ENCODE data around the gene LENEP. TPM values are rescaled to one million over a fixed set of nuclear protein-coding genes. Genes with fewer than 3 reads are reported as not detected.
A peak's percentile ranks its signal among the peaks of the same experiment; 100 is the strongest.
"Not testable (repeated sequence)": the region's sequence is repeated elsewhere in the genome, so short reads cannot be mapped to it uniquely, and the experiment has no call there.

The LENEP gene
- total RNA-seq, 2 donors from 2014 or later, result not detected

DNA sequence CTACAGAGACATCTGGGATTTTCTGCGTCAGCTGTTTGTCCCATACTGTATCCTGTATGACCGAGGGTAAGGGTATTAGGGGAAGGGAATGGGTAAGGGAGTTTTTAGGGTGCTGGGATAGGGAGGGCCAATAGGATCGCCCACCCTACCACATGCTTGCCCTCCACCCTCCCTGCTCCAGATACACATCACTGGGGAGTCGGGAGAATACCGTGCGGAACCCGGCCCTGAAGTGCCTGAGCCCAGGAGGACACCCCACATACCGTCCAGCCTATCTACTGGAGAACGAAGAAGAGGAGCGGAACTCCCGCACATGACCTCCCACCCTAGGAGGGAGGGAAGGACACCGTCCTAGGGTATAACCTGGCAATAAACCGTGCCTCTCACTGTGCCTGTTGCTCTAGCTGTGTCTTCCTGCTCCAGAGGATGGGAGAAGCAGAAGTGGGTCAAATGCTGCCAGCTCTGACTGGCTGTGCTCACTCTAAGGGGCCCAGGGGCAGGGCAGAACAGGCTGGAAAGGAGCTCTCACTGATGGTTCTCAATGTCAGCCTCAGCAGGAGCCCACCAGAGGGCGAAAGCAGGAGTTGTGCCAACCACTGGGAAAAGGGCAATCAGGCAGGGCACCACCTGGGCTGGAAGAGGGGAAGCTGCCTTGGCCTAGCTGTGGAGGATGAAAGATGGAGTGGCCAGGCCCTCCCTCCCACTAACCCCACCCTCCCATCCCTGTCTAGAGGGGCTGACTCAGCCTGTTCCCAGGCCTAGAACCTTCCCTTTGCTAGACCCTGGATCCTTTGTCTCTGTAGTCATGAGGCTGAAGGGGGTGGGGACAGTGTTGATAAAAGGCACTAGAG, 440 bp upstream of the LENEP start:
- Histone ChIP-seq H3K4me1 (peaks cover 17% of the 10 kb centered on the region), H3K36me3 (replicated peaks in 1 of 2; ENCODE audit: insufficient read depth in 1 of 2, low read depth in 2 of 2) (no peaks in the 10 kb centered on the region), H3K27me3 (no peaks in the 10 kb centered on the region), H3K4me3 (no peak overlapping the region), H3K9me3 (no peaks in the 10 kb centered on the region), H3K27ac (no peak overlapping the region)
- TF ChIP-seq, protein P1, sequence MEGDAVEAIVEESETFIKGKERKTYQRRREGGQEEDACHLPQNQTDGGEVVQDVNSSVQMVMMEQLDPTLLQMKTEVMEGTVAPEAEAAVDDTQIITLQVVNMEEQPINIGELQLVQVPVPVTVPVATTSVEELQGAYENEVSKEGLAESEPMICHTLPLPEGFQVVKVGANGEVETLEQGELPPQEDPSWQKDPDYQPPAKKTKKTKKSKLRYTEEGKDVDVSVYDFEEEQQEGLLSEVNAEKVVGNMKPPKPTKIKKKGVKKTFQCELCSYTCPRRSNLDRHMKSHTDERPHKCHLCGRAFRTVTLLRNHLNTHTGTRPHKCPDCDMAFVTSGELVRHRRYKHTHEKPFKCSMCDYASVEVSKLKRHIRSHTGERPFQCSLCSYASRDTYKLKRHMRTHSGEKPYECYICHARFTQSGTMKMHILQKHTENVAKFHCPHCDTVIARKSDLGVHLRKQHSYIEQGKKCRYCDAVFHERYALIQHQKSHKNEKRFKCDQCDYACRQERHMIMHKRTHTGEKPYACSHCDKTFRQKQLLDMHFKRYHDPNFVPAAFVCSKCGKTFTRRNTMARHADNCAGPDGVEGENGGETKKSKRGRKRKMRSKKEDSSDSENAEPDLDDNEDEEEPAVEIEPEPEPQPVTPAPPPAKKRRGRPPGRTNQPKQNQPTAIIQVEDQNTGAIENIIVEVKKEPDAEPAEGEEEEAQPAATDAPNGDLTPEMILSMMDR (IDR thresholded peaks at IDR 0.05), result peak in 1 of 7 experiments; percentile 20
- TF ChIP-seq POLR2A (IDR thresholded peaks at IDR 0.05), result no peak
- WGBS, 2 donors, result 73 to 78% methylated on average over 14 of the region's 14 CpGs
- DNase-seq (peak in 2 of 4 donors; percentile 13 to 24), ATAC-seq (no peak)
- intact Hi-C loops (cut with DNase I), result no loop called here

DNA sequence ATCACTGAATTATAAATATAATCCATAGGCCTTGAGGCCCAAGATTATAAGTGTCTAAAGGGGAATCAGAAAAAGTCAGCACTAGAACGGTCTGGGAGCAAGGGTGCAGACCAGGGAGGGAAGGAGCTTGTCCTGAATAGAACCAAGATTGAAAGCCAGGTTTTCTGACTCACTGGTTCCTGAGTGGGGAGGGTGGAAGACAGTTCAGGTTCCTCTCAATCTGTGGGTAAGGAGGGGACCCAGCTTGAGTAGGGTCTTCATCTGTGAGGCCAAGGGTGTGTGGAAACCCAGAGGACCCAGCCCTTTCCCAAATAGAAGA, 842 bp downstream of the LENEP start:
- Histone ChIP-seq H3K27me3 (no peaks in the 10 kb centered on the region), H3K4me1 (peaks cover 23% of the 10 kb centered on the region), H3K9me3 (no peaks in the 10 kb centered on the region), H3K27ac (peak overlapping the region in 1 of 4 donors; percentile 13), H3K4me3 (no peak overlapping the region), H3K36me3 (replicated peaks in 1 of 2; ENCODE audit: insufficient read depth in 1 of 2, low read depth in 2 of 2) (no peaks in the 10 kb centered on the region)
- TF ChIP-seq, protein P1 (IDR thresholded peaks at IDR 0.05), result no peak
- TF ChIP-seq POLR2A (IDR thresholded peaks at IDR 0.05), result no peak
- intact Hi-C loops (cut with DNase I), result no loop called here
- ATAC-seq (no peak), DNase-seq (no peak)
- 40 to 72% methylated on average over 1 of the region's 1 CpG for WGBS, 2 donors

DNA sequence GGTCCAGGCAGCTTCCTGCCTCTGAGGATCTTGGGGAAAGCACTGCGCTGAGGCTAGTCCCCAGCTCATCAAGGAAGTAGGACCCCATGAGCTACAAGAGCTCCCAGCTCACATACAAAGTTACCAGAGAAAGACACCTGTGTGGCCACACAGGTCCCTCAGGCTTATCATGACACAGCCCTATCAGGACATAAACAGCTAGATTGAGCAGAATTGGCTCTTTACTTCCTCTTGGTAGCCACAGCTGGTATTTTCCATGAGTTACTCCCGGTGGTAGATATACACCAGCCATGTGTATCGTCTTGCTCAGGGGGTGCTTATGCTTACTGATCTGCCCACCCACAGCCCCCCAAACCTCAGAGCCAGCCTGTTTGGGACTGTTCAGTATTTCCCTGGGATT, 1.2 kb downstream of the LENEP start:
- no peaks in the 10 kb centered on the region for H3K9me3 ChIP-seq
- no peak overlapping the region for H3K4me3 ChIP-seq
- WGBS, 2 donors, result 39 to 45% methylated on average over 3 of the region's 3 CpGs
- H3K4me1 ChIP-seq, result peaks cover 27% of the 10 kb centered on the region
- no peaks in the 10 kb centered on the region for H3K27me3 ChIP-seq
- ATAC-seq, result no peak
- no peaks in the 10 kb centered on the region for H3K36me3 ChIP-seq (replicated peaks in 1 of 2; ENCODE audit: insufficient read depth in 1 of 2, low read depth in 2 of 2)
- DNase-seq, result no peak
- intact Hi-C loops (cut with DNase I), result no loop called here
- peak overlapping the region in 2 of 4 donors; percentile 8 to 13 for H3K27ac ChIP-seq
- TF ChIP-seq, protein P1 (IDR thresholded peaks at IDR 0.05), result no peak
- TF ChIP-seq POLR2A (IDR thresholded peaks at IDR 0.05), result no peak

DNA sequence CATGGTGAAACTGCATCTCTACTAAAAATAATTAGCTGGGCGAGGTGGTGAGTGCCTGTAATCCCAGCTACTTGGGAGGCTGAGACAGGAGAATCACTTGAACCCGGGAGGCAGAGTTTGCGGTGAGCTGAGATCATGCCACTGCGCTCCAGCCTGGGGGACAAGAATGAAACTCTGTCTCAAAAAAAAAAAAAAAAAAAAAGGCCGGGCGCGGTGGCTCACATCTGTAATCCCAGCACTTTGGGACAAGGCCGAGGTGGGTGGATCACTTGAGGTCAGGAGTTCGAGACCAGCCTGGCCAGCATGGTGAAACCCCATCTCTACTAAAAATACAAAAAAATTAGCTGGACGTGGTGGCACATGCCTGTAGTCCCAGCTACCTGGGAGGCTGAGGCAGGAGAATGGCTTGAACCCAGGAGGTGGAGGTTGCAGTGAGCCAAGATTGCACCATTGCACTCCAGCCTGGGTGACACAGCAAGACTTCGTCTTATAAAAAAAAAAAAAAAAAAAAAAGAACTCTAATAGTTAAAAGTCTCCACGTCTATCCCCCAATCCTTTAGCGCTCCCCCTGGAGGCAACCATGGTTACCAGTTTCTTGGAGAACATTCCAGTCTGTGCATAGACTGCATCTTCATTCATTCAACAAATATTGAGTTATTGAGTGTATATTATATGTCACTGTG, 2.1 kb downstream of the LENEP start:
- DNase-seq (peak; percentile 70 to 75 (median 73)), ATAC-seq (peak; percentile 25)
- TF ChIP-seq, protein P1 (IDR thresholded peaks at IDR 0.05), result peak in 5 of 7 experiments; percentile 19 to 51 (median 42)
- H3K9me3 ChIP-seq; intact Hi-C loops (cut with DNase I); H3K4me3 ChIP-seq; H3K27me3 ChIP-seq; H3K36me3 ChIP-seq (replicated peaks in 1 of 2; ENCODE audit: insufficient read depth in 1 of 2, low read depth in 2 of 2): not testable (repeated sequence)
- 50 to 58% methylated on average over 13 of the region's 13 CpGs for WGBS, 2 donors
- Histone ChIP-seq H3K27ac (peak overlapping the region in 1 of 4 donors; percentile 8), H3K4me1 (peaks cover 34% of the 10 kb centered on the region)
